ENCODE data around the gene BOC.

DNA sequence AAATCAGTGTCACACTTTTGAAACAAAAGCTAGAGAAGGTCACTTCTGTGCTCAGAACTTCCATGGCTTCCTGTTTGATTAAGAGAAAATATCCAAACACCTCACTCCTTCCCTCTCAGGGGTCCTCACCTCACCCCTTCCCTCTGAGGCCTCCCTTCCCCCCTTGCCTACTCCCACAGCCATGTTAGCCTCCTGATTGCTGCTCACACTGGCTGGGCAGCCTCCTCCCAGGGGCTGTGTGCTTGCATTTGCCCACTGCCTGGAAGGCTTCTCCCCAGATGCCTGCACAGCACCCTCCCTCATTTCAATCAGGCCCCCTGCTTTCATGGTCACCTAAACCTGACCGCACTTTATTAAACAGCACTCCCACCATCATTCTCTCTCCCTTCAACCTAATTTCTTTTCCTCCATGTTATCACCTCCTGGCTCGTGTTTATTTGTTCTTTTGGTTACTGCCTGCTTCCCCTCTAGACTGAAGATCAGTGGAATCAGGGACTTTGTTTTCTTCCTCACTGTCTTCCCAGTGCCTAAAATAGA is 10.4 kb downstream of the BOC start:
- TF ChIP-seq, protein P1, sequence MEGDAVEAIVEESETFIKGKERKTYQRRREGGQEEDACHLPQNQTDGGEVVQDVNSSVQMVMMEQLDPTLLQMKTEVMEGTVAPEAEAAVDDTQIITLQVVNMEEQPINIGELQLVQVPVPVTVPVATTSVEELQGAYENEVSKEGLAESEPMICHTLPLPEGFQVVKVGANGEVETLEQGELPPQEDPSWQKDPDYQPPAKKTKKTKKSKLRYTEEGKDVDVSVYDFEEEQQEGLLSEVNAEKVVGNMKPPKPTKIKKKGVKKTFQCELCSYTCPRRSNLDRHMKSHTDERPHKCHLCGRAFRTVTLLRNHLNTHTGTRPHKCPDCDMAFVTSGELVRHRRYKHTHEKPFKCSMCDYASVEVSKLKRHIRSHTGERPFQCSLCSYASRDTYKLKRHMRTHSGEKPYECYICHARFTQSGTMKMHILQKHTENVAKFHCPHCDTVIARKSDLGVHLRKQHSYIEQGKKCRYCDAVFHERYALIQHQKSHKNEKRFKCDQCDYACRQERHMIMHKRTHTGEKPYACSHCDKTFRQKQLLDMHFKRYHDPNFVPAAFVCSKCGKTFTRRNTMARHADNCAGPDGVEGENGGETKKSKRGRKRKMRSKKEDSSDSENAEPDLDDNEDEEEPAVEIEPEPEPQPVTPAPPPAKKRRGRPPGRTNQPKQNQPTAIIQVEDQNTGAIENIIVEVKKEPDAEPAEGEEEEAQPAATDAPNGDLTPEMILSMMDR (IDR thresholded peaks at IDR 0.05 in 2 of 3, conservative IDR thresholded peaks at IDR 0.05 in 1 of 3; ENCODE audit: control insufficient read depth in 2 of 3, extremely low read depth in 1 of 3, insufficient read depth in 1 of 3, low read depth in 3 of 3, low read length in 3 of 3) = no peak
- TF ChIP-seq GABPA (IDR thresholded peaks at IDR 0.05; ENCODE audit: low read depth) = no peak
- TF ChIP-seq POLR2AphosphoS5 (IDR thresholded peaks at IDR 0.05; ENCODE audit: low read length) = no peak
- TF ChIP-seq POLR2A (IDR thresholded peaks at IDR 0.05; ENCODE audit: low read depth, low read length) = no peak
- no peak for TF ChIP-seq SREBF2 (IDR thresholded peaks at IDR 0.05; ENCODE audit: low read length)
- no peak for TF ChIP-seq PRDM15 (CRISPR knock-in tag; IDR thresholded peaks at IDR 0.05)
- TF ChIP-seq EP300 (IDR thresholded peaks at IDR 0.05; ENCODE audit: borderline replicate concordance in 1 of 2, control insufficient read depth in 1 of 2, low read depth in 2 of 2, low read length in 2 of 2) = no peak
- no peak for TF ChIP-seq ASH2L (IDR thresholded peaks at IDR 0.05; ENCODE audit: borderline replicate concordance, low read depth)
- TF ChIP-seq BHLHE40 (IDR thresholded peaks at IDR 0.05; ENCODE audit: borderline replicate concordance in 1 of 2, low read depth in 2 of 2, low read length in 1 of 2) = no peak

Data from GM12878 (cell line).